ENCODE results near the gene CTBP2.

DNA sequence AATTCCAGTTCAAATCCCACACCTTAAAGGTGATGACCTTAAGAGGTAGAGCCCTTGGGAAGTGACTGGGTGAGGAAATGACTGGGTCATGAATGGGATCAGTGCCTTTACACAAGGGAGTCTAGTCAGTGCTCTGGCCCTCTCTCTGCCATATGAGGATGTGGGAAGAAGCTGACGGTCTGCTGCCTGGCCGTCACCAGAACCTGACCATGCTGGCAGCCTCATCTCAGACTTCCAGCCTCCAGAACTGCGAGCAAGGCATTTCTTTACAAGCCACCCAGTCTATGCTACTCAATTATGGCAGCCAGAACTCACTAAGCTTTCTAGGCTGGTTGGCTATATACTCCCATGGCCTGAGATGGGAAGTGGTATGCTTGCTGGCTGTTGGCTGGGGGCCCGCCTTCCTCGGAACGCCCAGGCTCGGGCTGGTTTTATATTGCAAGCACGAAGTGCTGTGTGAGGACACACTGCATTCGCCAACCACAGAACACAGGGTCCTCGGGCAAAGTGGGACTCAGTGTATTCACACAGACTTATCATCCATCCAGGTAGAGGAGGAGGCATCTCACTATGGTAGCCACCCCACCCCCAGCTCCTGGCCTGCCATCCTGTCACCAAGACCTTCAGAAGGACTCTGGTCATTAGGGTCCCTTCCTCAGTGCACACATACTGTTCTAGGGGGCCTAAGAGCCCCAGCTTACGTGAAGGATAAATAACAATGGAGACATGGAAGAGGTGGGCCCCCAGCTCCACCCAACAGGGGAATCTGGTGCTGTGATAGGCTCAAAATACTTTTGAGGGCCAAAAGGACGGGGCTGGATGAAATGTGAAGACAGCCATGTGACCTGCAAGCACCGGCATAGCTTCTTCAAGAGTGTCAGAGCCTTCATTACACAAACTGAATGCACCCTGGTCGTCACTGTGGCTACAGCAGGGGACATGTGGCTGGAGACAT, 169.4 kb downstream of the CTBP2 start:
- TF ChIP-seq, protein P1, sequence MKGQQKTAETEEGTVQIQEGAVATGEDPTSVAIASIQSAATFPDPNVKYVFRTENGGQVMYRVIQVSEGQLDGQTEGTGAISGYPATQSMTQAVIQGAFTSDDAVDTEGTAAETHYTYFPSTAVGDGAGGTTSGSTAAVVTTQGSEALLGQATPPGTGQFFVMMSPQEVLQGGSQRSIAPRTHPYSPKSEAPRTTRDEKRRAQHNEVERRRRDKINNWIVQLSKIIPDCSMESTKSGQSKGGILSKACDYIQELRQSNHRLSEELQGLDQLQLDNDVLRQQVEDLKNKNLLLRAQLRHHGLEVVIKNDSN (CRISPR knock-in tag; IDR thresholded peaks at IDR 0.05) = no peak
- TF ChIP-seq ZNF121 (CRISPR knock-in tag; IDR thresholded peaks at IDR 0.05) = no peak
- TF ChIP-seq, protein P2, sequence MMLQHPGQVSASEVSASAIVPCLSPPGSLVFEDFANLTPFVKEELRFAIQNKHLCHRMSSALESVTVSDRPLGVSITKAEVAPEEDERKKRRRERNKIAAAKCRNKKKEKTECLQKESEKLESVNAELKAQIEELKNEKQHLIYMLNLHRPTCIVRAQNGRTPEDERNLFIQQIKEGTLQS (CRISPR knock-in tag; conservative IDR thresholded peaks at IDR 0.05) = no peak
- no peak for TF ChIP-seq NFYB (CRISPR knock-in tag; conservative IDR thresholded peaks at IDR 0.05; ENCODE audit: low read depth)
- no peak for TF ChIP-seq CBFB (CRISPR knock-in tag; IDR thresholded peaks at IDR 0.05; ENCODE audit: low read depth)
- no peak for TF ChIP-seq RELA (CRISPR knock-in tag; IDR thresholded peaks at IDR 0.05; ENCODE audit: borderline replicate concordance)
- TF ChIP-seq, protein P3, sequence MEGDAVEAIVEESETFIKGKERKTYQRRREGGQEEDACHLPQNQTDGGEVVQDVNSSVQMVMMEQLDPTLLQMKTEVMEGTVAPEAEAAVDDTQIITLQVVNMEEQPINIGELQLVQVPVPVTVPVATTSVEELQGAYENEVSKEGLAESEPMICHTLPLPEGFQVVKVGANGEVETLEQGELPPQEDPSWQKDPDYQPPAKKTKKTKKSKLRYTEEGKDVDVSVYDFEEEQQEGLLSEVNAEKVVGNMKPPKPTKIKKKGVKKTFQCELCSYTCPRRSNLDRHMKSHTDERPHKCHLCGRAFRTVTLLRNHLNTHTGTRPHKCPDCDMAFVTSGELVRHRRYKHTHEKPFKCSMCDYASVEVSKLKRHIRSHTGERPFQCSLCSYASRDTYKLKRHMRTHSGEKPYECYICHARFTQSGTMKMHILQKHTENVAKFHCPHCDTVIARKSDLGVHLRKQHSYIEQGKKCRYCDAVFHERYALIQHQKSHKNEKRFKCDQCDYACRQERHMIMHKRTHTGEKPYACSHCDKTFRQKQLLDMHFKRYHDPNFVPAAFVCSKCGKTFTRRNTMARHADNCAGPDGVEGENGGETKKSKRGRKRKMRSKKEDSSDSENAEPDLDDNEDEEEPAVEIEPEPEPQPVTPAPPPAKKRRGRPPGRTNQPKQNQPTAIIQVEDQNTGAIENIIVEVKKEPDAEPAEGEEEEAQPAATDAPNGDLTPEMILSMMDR (IDR thresholded peaks at IDR 0.05) = no peak
- no peak for TF ChIP-seq SMAD3 (CRISPR knock-in tag; IDR thresholded peaks at IDR 0.05; ENCODE audit: borderline replicate concordance)
- TF ChIP-seq KAT7 (CRISPR knock-in tag; IDR thresholded peaks at IDR 0.05; ENCODE audit: borderline replicate concordance) = no peak
- TF ChIP-seq, protein P4, sequence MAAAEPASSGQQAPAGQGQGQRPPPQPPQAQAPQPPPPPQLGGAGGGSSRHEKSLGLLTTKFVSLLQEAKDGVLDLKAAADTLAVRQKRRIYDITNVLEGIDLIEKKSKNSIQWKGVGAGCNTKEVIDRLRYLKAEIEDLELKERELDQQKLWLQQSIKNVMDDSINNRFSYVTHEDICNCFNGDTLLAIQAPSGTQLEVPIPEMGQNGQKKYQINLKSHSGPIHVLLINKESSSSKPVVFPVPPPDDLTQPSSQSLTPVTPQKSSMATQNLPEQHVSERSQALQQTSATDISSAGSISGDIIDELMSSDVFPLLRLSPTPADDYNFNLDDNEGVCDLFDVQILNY (CRISPR knock-in tag; IDR thresholded peaks at IDR 0.05) = no peak
- no peak for TF ChIP-seq FOXJ3 (CRISPR knock-in tag; IDR thresholded peaks at IDR 0.05; ENCODE audit: borderline replicate concordance)
- TF ChIP-seq GTF2I (CRISPR knock-in tag; conservative IDR thresholded peaks at IDR 0.05) = no peak

All from WTC11 (cell line).